Breast epithelium (tissue), 4 donors: ENCODE data around the gene NUCKS1. TPM values are rescaled to one million over a fixed set of nuclear protein-coding genes. Genes with fewer than 3 reads are reported as not detected.

ENCODE experiments used
- DNase-seq, 2 donors: peaks; one replicate each; pipeline ENCODE4 v3.0.0-alpha.2; 2019; ENCODE audit warnings: low spot score in 2 of 2
- H3K27ac ChIP-seq, 2 donors: fragments of 200-600 bp; sonication (generic) in 1 of 2; one replicate each; pipeline ENCODE4 v1.5.1; 2016 to 2019; ENCODE audit warnings: mild to moderate bottlenecking in 1 of 2
- H3K27me3 ChIP-seq, 2 donors: fragments of 200-600 bp; sonication (generic) in 1 of 2; one replicate each; pipeline versions ENCODE4 v1.5.1 to v1.6.0; 2017 to 2019; ENCODE audit warnings: control low read depth in 1 of 2, mild to moderate bottlenecking in 1 of 2
- H3K36me3 ChIP-seq: fragments of 200-600 bp; one replicate; pipeline ENCODE4 v1.5.1; 2019
- H3K4me1 ChIP-seq, 2 donors: fragments of 200-600 bp; sonication (generic); one replicate each; pipeline ENCODE4 v1.5.1; 2016 to 2019; ENCODE audit warnings: control low read depth in 1 of 2
- H3K4me3 ChIP-seq, 3 donors: fragments of 200-600 bp; sonication (generic); 1 replicate in 2 of 3; 2 replicates in 1 of 3; pipeline ENCODE4 v1.5.1; 2016 to 2019; ENCODE audit warnings: mild to moderate bottlenecking in 3 of 3, moderate library complexity in 2 of 3
- H3K9me3 ChIP-seq, 2 donors: fragments of 200-600 bp; sonication (generic) in 1 of 2; one replicate each; pipeline ENCODE4 v1.5.1; 2016 to 2019; ENCODE audit warnings: control low read depth in 1 of 2
- CTCF ChIP-seq, 3 donors: fragments of 450-650 bp; IDR thresholded peaks; one replicate each; pipeline ENCODE4 v1.5.1; 2016 to 2017; ENCODE audit warnings: antibody characterized with exemption in 3 of 3, mild to moderate bottlenecking in 3 of 3, moderate library complexity in 3 of 3
- POLR2A ChIP-seq: fragments of 450-650 bp; IDR thresholded peaks from one replicate; pipeline ENCODE4 v1.6.1; 2016; ENCODE audit warnings: antibody characterized with exemption, mild to moderate bottlenecking, moderate library complexity
- POLR2AphosphoS5 ChIP-seq, 3 donors: sonication (generic); formaldehyde crosslinking; IDR thresholded peaks; one replicate each; pipeline ENCODE4 v1.6.1; 2017; ENCODE audit warnings: antibody characterized with exemption in 3 of 3
- intact Hi-C: fragments of 100-400 bp; cut with DNase I; formaldehyde crosslinking; loops from one replicate; pipeline ENCODE4 v1.15.1; 2023; ENCODE audit warnings: low total_unique reads
- total RNA-seq, 3 donors: library from RNA; depleted of rRNA; stranded (reverse); fragments of >200 nt; gene quantifications; one replicate each; pipeline ENCODE4 v1.1.0, GENCODE V29; 2016

The NUCKS1 gene
- total RNA-seq, 3 donors from 2014 or later, result 80.6 to 188 (median 86.9) TPM

- DNase-seq, result peak; percentile 50 to 62
- TF ChIP-seq POLR2A, result no peak
- no peak for TF ChIP-seq CTCF (IDR thresholded peaks at IDR 0.05)
- Histone ChIP-seq H3K9me3 (no peaks in the 10 kb centered on the region), H3K4me3 (no peak overlapping the region), H3K27ac (peak overlapping the region; percentile 40 to 68), H3K4me1 (no peaks in the 10 kb centered on the region), H3K36me3 (no peaks in the 10 kb centered on the region), H3K27me3 (no peaks in the 10 kb centered on the region)
- intact Hi-C loops, result no loop called here
These were observed 20.6 kb upstream of the NUCKS1 start for GRCh38 chr1:205770618-205771017.

- intact Hi-C loops, result no loop called here
- Histone ChIP-seq H3K4me1 (no peaks in the 10 kb centered on the region), H3K9me3 (no peaks in the 10 kb centered on the region), H3K36me3 (no peaks in the 10 kb centered on the region), H3K27me3 (no peaks in the 10 kb centered on the region), H3K4me3 (no peak overlapping the region), H3K27ac (peak overlapping the region; percentile 25 to 46)
- TF ChIP-seq POLR2AphosphoS5 (IDR thresholded peaks at IDR 0.05) (no peak), CTCF (IDR thresholded peaks at IDR 0.05) (no peak), POLR2A (no peak)
- DNase-seq, result no peak
These were observed 19.8 kb upstream of the NUCKS1 start for GRCh38 chr1:205769641-205770365.

- H3K36me3 ChIP-seq, result no peaks in the 10 kb centered on the region
- no peaks in the 10 kb centered on the region for H3K27me3 ChIP-seq
- H3K4me3 ChIP-seq, result no peak overlapping the region
- no peak for DNase-seq
- intact Hi-C loops, result no loop called here
- H3K9me3 ChIP-seq, result no peaks in the 10 kb centered on the region
- TF ChIP-seq POLR2A, result no peak
- no peak for TF ChIP-seq CTCF (IDR thresholded peaks at IDR 0.05)
- no peak for TF ChIP-seq POLR2AphosphoS5 (IDR thresholded peaks at IDR 0.05)
- H3K27ac ChIP-seq, result no peak overlapping the region
- no peaks in the 10 kb centered on the region for H3K4me1 ChIP-seq
These were observed 17.3 kb upstream of the NUCKS1 start for GRCh38 chr1:205767248-205767647.

GRCh38 chr1:205766570-205766969 is 16.6 kb upstream of the NUCKS1 start:
- no peak overlapping the region for H3K4me3 ChIP-seq
- TF ChIP-seq CTCF (IDR thresholded peaks at IDR 0.05) (no peak), POLR2A (no peak), POLR2AphosphoS5 (IDR thresholded peaks at IDR 0.05) (no peak)
- H3K9me3 ChIP-seq, result no peaks in the 10 kb centered on the region
- H3K27ac ChIP-seq, result no peak overlapping the region
- DNase-seq, result no peak
- intact Hi-C loops, result no loop called here
- H3K4me1 ChIP-seq, result no peaks in the 10 kb centered on the region
- H3K36me3 ChIP-seq, result no peaks in the 10 kb centered on the region
- no peaks in the 10 kb centered on the region for H3K27me3 ChIP-seq

GRCh38 chr1:205766038-205766437 is 16.1 kb upstream of the NUCKS1 start:
- Histone ChIP-seq H3K4me1 (no peaks in the 10 kb centered on the region), H3K27me3 (no peaks in the 10 kb centered on the region), H3K9me3 (no peaks in the 10 kb centered on the region), H3K4me3 (no peak overlapping the region), H3K27ac (no peak overlapping the region), H3K36me3 (no peaks in the 10 kb centered on the region)
- intact Hi-C loops, result no loop called here
- TF ChIP-seq POLR2A (no peak), POLR2AphosphoS5 (IDR thresholded peaks at IDR 0.05) (no peak), CTCF (IDR thresholded peaks at IDR 0.05) (no peak)
- DNase-seq, result no peak
